Activated effector memory CD4-positive, alpha-beta T cell treated with Interleukin-2 at 50 U/mL for 16 hours (primary cell): ENCODE results near the gene SLIT2.

ENCODE experiments used
- DNase-seq: peaks from one replicate; pipeline ENCODE4 v3.0.0-alpha.2; 2020

The SLIT2 gene

GRCh38 chr4:20266215-20267082 lies 14.7 kb downstream of the SLIT2 start:
- DNase-seq, result no peak

GRCh38 chr4:20268028-20268427 lies 16.3 kb downstream of the SLIT2 start:
- DNase-seq, result no peak

GRCh38 chr4:20269320-20269719 lies 17.6 kb downstream of the SLIT2 start:
- DNase-seq, result no peak

- DNase-seq, result no peak
These were observed 20.2 kb downstream of the SLIT2 start for GRCh38 chr4:20271950-20272349.

- no peak for DNase-seq
These were observed 20.7 kb downstream of the SLIT2 start for GRCh38 chr4:20272411-20272872.

GRCh38 chr4:20273793-20274192 lies 22.1 kb downstream of the SLIT2 start:
- no peak for DNase-seq

- no peak for DNase-seq
These were observed 25.1 kb downstream of the SLIT2 start for GRCh38 chr4:20276848-20277247.

- DNase-seq, result no peak
These were observed 26.5 kb downstream of the SLIT2 start for GRCh38 chr4:20278195-20278594.

GRCh38 chr4:20279381-20279780 lies 27.7 kb downstream of the SLIT2 start:
- DNase-seq, result no peak

- DNase-seq, result no peak
These were observed 29.7 kb downstream of the SLIT2 start for GRCh38 chr4:20281453-20281852.

- no peak for DNase-seq
These were observed 31.3 kb downstream of the SLIT2 start for GRCh38 chr4:20283039-20283438.

- no peak for DNase-seq
These were observed 33.3 kb downstream of the SLIT2 start for GRCh38 chr4:20284990-20285389.

- DNase-seq, result no peak
These were observed 35.5 kb downstream of the SLIT2 start for GRCh38 chr4:20287246-20287645.

GRCh38 chr4:20288047-20288650 lies 36.4 kb downstream of the SLIT2 start:
- no peak for DNase-seq

GRCh38 chr4:20288846-20289512 lies 37.3 kb downstream of the SLIT2 start:
- DNase-seq, result no peak

- no peak for DNase-seq
These were observed 38.1 kb downstream of the SLIT2 start for GRCh38 chr4:20289782-20290181.

GRCh38 chr4:20292739-20293138 lies 41.0 kb downstream of the SLIT2 start:
- no peak for DNase-seq

GRCh38 chr4:20297261-20297660 lies 45.6 kb downstream of the SLIT2 start:
- DNase-seq, result no peak

- DNase-seq, result no peak
These were observed 46.1 kb downstream of the SLIT2 start for GRCh38 chr4:20297783-20298182.

GRCh38 chr4:20298455-20298854 lies 46.8 kb downstream of the SLIT2 start:
- DNase-seq, result no peak

GRCh38 chr4:20298986-20299385 lies 47.3 kb downstream of the SLIT2 start:
- DNase-seq, result no peak

- no peak for DNase-seq
These were observed 47.8 kb downstream of the SLIT2 start for GRCh38 chr4:20299515-20299914.

- no peak for DNase-seq
These were observed 49.5 kb downstream of the SLIT2 start for GRCh38 chr4:20301161-20301560.
